Neural cell (in vitro differentiated cells): ENCODE data around the gene SP2. TPM values are rescaled to one million over a fixed set of nuclear protein-coding genes. Genes with fewer than 3 reads are reported as not detected.

Source experiments
- H2AFZ ChIP-seq: fragments of 200-600, 300-800 bp; sonication (generic), shearing (Covaris generic); 2 replicates; pipeline ENCODE4 v1.6.0; 2014; ENCODE audit warnings: low read depth, mild to moderate bottlenecking, antibody characterized with exemption, low read length, moderate library complexity
- H3F3A ChIP-seq: fragments of 200-600 bp; shearing (Covaris generic); 2 replicates; pipeline ENCODE4 v1.6.1; 2016; ENCODE audit warnings: mild to moderate bottlenecking, moderate library complexity, mixed read lengths, antibody characterized with exemption, low read length; ENCODE audit not compliant: insufficient read depth, poor library complexity, severe bottlenecking
- H3K27ac ChIP-seq: fragments of 200-600, 300-800 bp; sonication (generic), shearing (Covaris generic); 2 replicates; pipeline ENCODE4 v1.5.1; 2014; ENCODE audit warnings: mild to moderate bottlenecking, low read length, moderate library complexity
- H3K27me3 ChIP-seq: fragments of 300-800, 200-600 bp; sonication (generic), shearing (Covaris generic); 2 replicates; pipeline ENCODE4 v1.6.0; 2014; ENCODE audit warnings: mild to moderate bottlenecking, low read depth, low read length, moderate library complexity; ENCODE audit not compliant: insufficient read depth
- H3K36me3 ChIP-seq: fragments of 300-800, 200-600 bp; sonication (generic), shearing (Covaris generic); 2 replicates; pipeline ENCODE4 v1.5.1; 2014; ENCODE audit warnings: mild to moderate bottlenecking, antibody characterized with exemption, low read length, moderate library complexity; ENCODE audit not compliant: insufficient read depth
- H3K4me2 ChIP-seq: fragments of 300-800, 200-600 bp; sonication (generic), shearing (Covaris generic); 2 replicates; pipeline ENCODE4 v1.6.0; 2014; ENCODE audit warnings: mild to moderate bottlenecking, low read length
- H3K4me3 ChIP-seq: fragments of 300-800, 200-600 bp; sonication (generic), shearing (Covaris generic); 2 replicates; pipeline ENCODE4 v1.5.1; 2014; ENCODE audit warnings: mild to moderate bottlenecking, low read length, moderate library complexity
- H3K79me2 ChIP-seq: fragments of 200-600 bp; shearing (Covaris generic); replicated peaks from 2 replicates; pipeline ENCODE4 v1.6.0; 2014; ENCODE audit warnings: mild to moderate bottlenecking, low read length, moderate library complexity; ENCODE audit not compliant: insufficient read depth
- H3K9ac ChIP-seq: fragments of 300-800, 200-600 bp; sonication (generic), shearing (Covaris generic); 2 replicates; pipeline ENCODE4 v1.6.1; 2016; ENCODE audit warnings: mild to moderate bottlenecking, low read length, mixed read lengths
- H3K9me2 ChIP-seq: fragments of 200-600 bp; shearing (Covaris generic); 2 replicates; pipeline ENCODE4 v1.6.1; 2016; ENCODE audit warnings: mild to moderate bottlenecking, low read length, mixed read lengths; ENCODE audit not compliant: insufficient read depth
- H3K9me3 ChIP-seq: fragments of 200-600, 300-800 bp; sonication (generic), shearing (Covaris generic); 2 replicates; pipeline ENCODE4 v1.6.1; 2016; ENCODE audit warnings: mild to moderate bottlenecking, mixed run types, low read length, moderate library complexity, mixed read lengths
- H4K20me1 ChIP-seq: fragments of 200-600 bp; shearing (Covaris generic); 2 replicates; pipeline ENCODE4 v1.6.1; 2016; ENCODE audit warnings: mild to moderate bottlenecking, mixed run types; ENCODE audit not compliant: insufficient read depth
- EP300 ChIP-seq: fragments of 450-650 bp; conservative IDR thresholded peaks from 2 replicates; pipeline ENCODE4 v1.6.1; 2014; ENCODE audit warnings: antibody characterized with exemption, mild to moderate bottlenecking, moderate library complexity; ENCODE audit not compliant: poor library complexity, severe bottlenecking
- EZH2 ChIP-seq: fragments of 200-600, 300-800 bp; shearing (Covaris generic), sonication (generic); IDR thresholded peaks from 2 replicates; pipeline ENCODE4 v1.6.1; 2014; ENCODE audit warnings: antibody characterized with exemption, low read length, borderline replicate concordance, mild to moderate bottlenecking; ENCODE audit not compliant: insufficient read depth, poor library complexity, severe bottlenecking
- MXI1 ChIP-seq: fragments of 450-650 bp; conservative IDR thresholded peaks from 2 replicates; pipeline ENCODE4 v1.6.1; 2014; ENCODE audit warnings: antibody characterized with exemption, mild to moderate bottlenecking; ENCODE audit not compliant: poor library complexity, severe bottlenecking
- POLR2AphosphoS5 ChIP-seq: IDR thresholded peaks from 2 replicates; pipeline ENCODE4 v1.6.1; 2012
- RAD21 ChIP-seq: fragments of 450-650 bp; conservative IDR thresholded peaks from 2 replicates; pipeline ENCODE4 v1.6.1; 2014; ENCODE audit warnings: antibody characterized with exemption, mild to moderate bottlenecking, moderate library complexity
- SMC3 ChIP-seq: fragments of 450-650 bp; conservative IDR thresholded peaks from 2 replicates; pipeline ENCODE4 v1.6.1; 2014; ENCODE audit warnings: antibody characterized with exemption, mild to moderate bottlenecking, moderate library complexity; ENCODE audit not compliant: poor library complexity
- TAF1 ChIP-seq: IDR thresholded peaks from 2 replicates; pipeline ENCODE4 v1.6.1; 2012; ENCODE audit warnings: low read depth
- polyA plus RNA-seq: library from polyadenylated mRNA; depleted of rRNA; stranded (reverse); fragments of >200 nt; gene quantifications from 2 replicates; pipeline ENCODE4 v1.2.3, GENCODE V29; 2014
- TF ChIP-seq, protein P1 (sequence below): fragments of 450-650 bp; IDR thresholded peaks from 2 replicates; pipeline ENCODE4 v1.5.1; 2014; ENCODE audit warnings: antibody characterized with exemption, mild to moderate bottlenecking, moderate library complexity; ENCODE audit not compliant: poor library complexity, severe bottlenecking
- TF ChIP-seq, protein P2 (sequence below): IDR thresholded peaks from 2 replicates; pipeline ENCODE4 v1.6.1; 2012; ENCODE audit warnings: borderline replicate concordance

The SP2 gene
- polyA plus RNA-seq, 1 donor from 2014 or later, result 0.25 TPM

DNA sequence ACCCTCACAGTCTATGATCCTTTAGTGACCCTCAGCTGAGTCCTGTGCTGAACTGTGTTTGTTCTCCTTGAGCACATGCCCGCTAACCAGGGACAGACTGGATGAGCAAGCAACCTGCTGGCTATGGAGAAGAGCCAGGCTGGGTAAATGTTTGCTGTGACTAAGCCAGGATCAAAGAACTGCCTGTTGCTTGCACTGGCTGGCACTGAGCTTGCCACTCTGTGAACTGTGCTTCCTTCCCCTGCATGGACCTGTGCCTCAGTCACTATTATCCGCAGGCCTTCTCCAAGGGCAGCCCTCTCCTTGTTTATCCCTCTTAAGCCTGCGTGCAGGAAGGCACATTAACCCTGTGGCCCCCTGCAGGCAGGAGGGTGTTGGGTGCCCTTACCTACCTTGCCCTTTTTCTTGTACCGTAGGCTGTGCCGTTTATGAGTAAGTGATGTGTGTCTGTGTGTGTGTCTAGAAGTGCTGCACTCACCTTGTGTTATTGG lies 52.7 kb downstream of the SP2 start:
- H3K9ac ChIP-seq, result no peak overlapping the region
- TF ChIP-seq EZH2 (no peak), MXI1 (no peak), EP300 (no peak), TAF1 (no peak), SMC3 (no peak), POLR2AphosphoS5 (no peak), RAD21 (no peak)
- TF ChIP-seq, protein P1, sequence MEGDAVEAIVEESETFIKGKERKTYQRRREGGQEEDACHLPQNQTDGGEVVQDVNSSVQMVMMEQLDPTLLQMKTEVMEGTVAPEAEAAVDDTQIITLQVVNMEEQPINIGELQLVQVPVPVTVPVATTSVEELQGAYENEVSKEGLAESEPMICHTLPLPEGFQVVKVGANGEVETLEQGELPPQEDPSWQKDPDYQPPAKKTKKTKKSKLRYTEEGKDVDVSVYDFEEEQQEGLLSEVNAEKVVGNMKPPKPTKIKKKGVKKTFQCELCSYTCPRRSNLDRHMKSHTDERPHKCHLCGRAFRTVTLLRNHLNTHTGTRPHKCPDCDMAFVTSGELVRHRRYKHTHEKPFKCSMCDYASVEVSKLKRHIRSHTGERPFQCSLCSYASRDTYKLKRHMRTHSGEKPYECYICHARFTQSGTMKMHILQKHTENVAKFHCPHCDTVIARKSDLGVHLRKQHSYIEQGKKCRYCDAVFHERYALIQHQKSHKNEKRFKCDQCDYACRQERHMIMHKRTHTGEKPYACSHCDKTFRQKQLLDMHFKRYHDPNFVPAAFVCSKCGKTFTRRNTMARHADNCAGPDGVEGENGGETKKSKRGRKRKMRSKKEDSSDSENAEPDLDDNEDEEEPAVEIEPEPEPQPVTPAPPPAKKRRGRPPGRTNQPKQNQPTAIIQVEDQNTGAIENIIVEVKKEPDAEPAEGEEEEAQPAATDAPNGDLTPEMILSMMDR, result no peak
- TF ChIP-seq, protein P2, sequence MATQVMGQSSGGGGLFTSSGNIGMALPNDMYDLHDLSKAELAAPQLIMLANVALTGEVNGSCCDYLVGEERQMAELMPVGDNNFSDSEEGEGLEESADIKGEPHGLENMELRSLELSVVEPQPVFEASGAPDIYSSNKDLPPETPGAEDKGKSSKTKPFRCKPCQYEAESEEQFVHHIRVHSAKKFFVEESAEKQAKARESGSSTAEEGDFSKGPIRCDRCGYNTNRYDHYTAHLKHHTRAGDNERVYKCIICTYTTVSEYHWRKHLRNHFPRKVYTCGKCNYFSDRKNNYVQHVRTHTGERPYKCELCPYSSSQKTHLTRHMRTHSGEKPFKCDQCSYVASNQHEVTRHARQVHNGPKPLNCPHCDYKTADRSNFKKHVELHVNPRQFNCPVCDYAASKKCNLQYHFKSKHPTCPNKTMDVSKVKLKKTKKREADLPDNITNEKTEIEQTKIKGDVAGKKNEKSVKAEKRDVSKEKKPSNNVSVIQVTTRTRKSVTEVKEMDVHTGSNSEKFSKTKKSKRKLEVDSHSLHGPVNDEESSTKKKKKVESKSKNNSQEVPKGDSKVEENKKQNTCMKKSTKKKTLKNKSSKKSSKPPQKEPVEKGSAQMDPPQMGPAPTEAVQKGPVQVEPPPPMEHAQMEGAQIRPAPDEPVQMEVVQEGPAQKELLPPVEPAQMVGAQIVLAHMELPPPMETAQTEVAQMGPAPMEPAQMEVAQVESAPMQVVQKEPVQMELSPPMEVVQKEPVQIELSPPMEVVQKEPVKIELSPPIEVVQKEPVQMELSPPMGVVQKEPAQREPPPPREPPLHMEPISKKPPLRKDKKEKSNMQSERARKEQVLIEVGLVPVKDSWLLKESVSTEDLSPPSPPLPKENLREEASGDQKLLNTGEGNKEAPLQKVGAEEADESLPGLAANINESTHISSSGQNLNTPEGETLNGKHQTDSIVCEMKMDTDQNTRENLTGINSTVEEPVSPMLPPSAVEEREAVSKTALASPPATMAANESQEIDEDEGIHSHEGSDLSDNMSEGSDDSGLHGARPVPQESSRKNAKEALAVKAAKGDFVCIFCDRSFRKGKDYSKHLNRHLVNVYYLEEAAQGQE, result no peak
- no peaks in the 10 kb centered on the region for H3K27me3 ChIP-seq
- H2AFZ ChIP-seq, result no peak overlapping the region
- no peaks in the 10 kb centered on the region for H3K79me2 ChIP-seq
- no peaks in the 10 kb centered on the region for H4K20me1 ChIP-seq
- H3K36me3 ChIP-seq, result no peaks in the 10 kb centered on the region
- H3K9me2 ChIP-seq, result no peaks in the 10 kb centered on the region
- no peak overlapping the region for H3K27ac ChIP-seq
- no peaks in the 10 kb centered on the region for H3F3A ChIP-seq
- H3K4me2 ChIP-seq, result no peak overlapping the region
- no peaks in the 10 kb centered on the region for H3K9me3 ChIP-seq
- no peak overlapping the region for H3K4me3 ChIP-seq

DNA sequence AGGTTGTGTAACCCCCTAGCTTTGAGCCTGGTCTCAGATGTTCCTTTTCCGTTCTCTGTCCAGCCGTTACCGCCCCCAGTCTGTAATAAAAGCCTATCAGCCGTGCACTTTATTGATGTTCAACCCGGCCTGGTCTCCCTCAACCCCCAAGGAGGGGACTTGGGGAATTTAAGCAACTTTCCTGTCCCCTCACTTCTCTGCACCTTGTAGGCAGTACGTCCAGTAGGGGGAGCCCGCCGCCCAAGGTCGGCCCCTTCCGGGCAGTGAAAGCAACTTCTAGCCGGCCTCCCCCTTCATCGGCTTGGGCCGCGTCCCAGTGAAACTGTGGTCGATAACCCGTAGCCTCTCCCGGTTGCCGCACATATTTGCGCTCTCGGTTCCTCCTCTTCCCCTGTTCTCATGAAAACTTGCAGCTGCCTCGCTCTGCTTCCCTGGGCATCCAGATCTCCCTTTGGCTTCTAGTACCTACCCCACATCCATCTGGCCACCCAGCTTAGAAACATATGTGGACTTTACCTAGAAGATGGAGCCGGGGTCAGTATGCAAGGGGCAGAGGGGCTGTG lies 53.2 kb downstream of the SP2 start:
- Histone ChIP-seq H4K20me1 (no peaks in the 10 kb centered on the region), H3K9me2 (no peaks in the 10 kb centered on the region), H3K79me2 (no peaks in the 10 kb centered on the region), H3K27me3 (no peaks in the 10 kb centered on the region), H3K9ac (no peak overlapping the region), H2AFZ (no peak overlapping the region), H3K27ac (no peak overlapping the region), H3F3A (no peaks in the 10 kb centered on the region), H3K4me2 (no peak overlapping the region), H3K36me3 (no peaks in the 10 kb centered on the region), H3K4me3 (no peak overlapping the region), H3K9me3 (no peaks in the 10 kb centered on the region)
- no peak for TF ChIP-seq MXI1
- peak; percentile 81 for TF ChIP-seq RAD21
- peak; percentile 86 for TF ChIP-seq SMC3
- TF ChIP-seq TAF1, result no peak
- TF ChIP-seq POLR2AphosphoS5, result no peak
- TF ChIP-seq, protein P1, result peak; percentile 88
